Breast epithelium (tissue), 3 donors: Measurements from ENCODE around the gene RANBP17.

Experiments used
- CTCF ChIP-seq, 3 donors: fragments of 450-650 bp; IDR thresholded peaks; one replicate each; pipeline ENCODE4 v1.5.1; 2016 to 2017; ENCODE audit warnings: antibody characterized with exemption in 3 of 3, mild to moderate bottlenecking in 3 of 3, moderate library complexity in 3 of 3
- POLR2A ChIP-seq: fragments of 450-650 bp; IDR thresholded peaks from one replicate; pipeline ENCODE4 v1.6.1; 2016; ENCODE audit warnings: antibody characterized with exemption, mild to moderate bottlenecking, moderate library complexity
- POLR2AphosphoS5 ChIP-seq, 3 donors: sonication (generic); formaldehyde crosslinking; IDR thresholded peaks; one replicate each; pipeline ENCODE4 v1.6.1; 2017; ENCODE audit warnings: antibody characterized with exemption in 3 of 3

GRCh38 chr5:171157276-171157675 is 295.5 kb downstream of the RANBP17 start:
- TF ChIP-seq CTCF (IDR thresholded peaks at IDR 0.05) (no peak), POLR2A (no peak), POLR2AphosphoS5 (IDR thresholded peaks at IDR 0.05) (no peak)
